KMS-11 (cell line): ENCODE results near the gene CHRNB4.

Source experiments
- H2AFZ ChIP-seq: fragments of 200-600 bp; sonication (generic); 2 replicates; pipeline ENCODE4 v1.6.1; 2016; ENCODE audit warnings: antibody characterized with exemption, mixed run types, low read depth
- H3K27ac ChIP-seq: fragments of 200-600 bp; sonication (generic); 2 replicates; pipeline ENCODE4 v1.6.1; 2016; ENCODE audit warnings: mild to moderate bottlenecking, mixed run types
- H3K27me3 ChIP-seq: fragments of 200-600 bp; sonication (generic); 2 replicates; pipeline ENCODE4 v1.6.1; 2017; ENCODE audit warnings: mild to moderate bottlenecking, low read depth, mixed run types, moderate library complexity; ENCODE audit not compliant: insufficient read depth
- H3K36me3 ChIP-seq: fragments of 200-600 bp; sonication (generic); 2 replicates; pipeline ENCODE4 v1.6.1; 2017; ENCODE audit warnings: mild to moderate bottlenecking, mixed run types; ENCODE audit not compliant: insufficient read depth
- H3K4me1 ChIP-seq: fragments of 200-600 bp; sonication (generic); 2 replicates; pipeline ENCODE4 v1.6.1; 2016; ENCODE audit warnings: mild to moderate bottlenecking, low read depth, mixed run types; ENCODE audit not compliant: poor library complexity, severe bottlenecking
- H3K4me2 ChIP-seq: fragments of 200-600 bp; sonication (generic); 2 replicates; pipeline ENCODE4 v1.7.0; 2016; ENCODE audit warnings: mild to moderate bottlenecking, mixed run types
- H3K4me3 ChIP-seq: fragments of 200-600 bp; sonication (generic); IDR thresholded peaks from 2 replicates; pipeline ENCODE4 v1.6.1; 2017; ENCODE audit warnings: low read depth, low read length, mixed read lengths; ENCODE audit not compliant: insufficient read depth
- H3K79me2 ChIP-seq: fragments of 200-600 bp; sonication (generic); 2 replicates; pipeline ENCODE4 v1.6.1; 2016; ENCODE audit warnings: low read depth, mixed run types; ENCODE audit not compliant: insufficient read depth
- H3K9ac ChIP-seq: fragments of 200-600 bp; sonication (generic); 2 replicates; pipeline ENCODE4 v1.6.1; 2016; ENCODE audit warnings: mild to moderate bottlenecking, mixed run types
- H4K20me1 ChIP-seq: fragments of 200-600 bp; sonication (generic); 2 replicates; pipeline ENCODE4 v1.6.1; 2016; ENCODE audit warnings: mild to moderate bottlenecking, mixed run types; ENCODE audit not compliant: insufficient read depth
- CTCF ChIP-seq: fragments of 200-600 bp; sonication (generic); conservative IDR thresholded peaks from 2 replicates; pipeline ENCODE4 v1.6.1; 2017; ENCODE audit warnings: low read depth, mild to moderate bottlenecking, antibody characterized with exemption, low read length, moderate library complexity, mixed read lengths

Gene CHRNB4

GRCh38 chr15:78627348-78627747 lies 13.7 kb downstream of the CHRNB4 start:
- H3K4me3 ChIP-seq: no peak overlapping the region
- no peaks in the 10 kb centered on the region for H3K79me2 ChIP-seq
- no peaks in the 10 kb centered on the region for H4K20me1 ChIP-seq
- no peak overlapping the region for H2AFZ ChIP-seq
- no peaks in the 10 kb centered on the region for H3K27me3 ChIP-seq
- no peaks in the 10 kb centered on the region for H3K4me1 ChIP-seq
- no peaks in the 10 kb centered on the region for H3K36me3 ChIP-seq
- no peak overlapping the region for H3K4me2 ChIP-seq
- no peak overlapping the region for H3K9ac ChIP-seq
- H3K27ac ChIP-seq: no peak overlapping the region
- TF ChIP-seq CTCF: no peak

GRCh38 chr15:78626381-78626995 lies 14.5 kb downstream of the CHRNB4 start:
- no peak overlapping the region for H3K4me3 ChIP-seq
- H3K27ac ChIP-seq: no peak overlapping the region
- H3K4me1 ChIP-seq: no peaks in the 10 kb centered on the region
- no peak overlapping the region for H3K4me2 ChIP-seq
- no peak for TF ChIP-seq CTCF
- H3K27me3 ChIP-seq: no peaks in the 10 kb centered on the region
- no peaks in the 10 kb centered on the region for H3K36me3 ChIP-seq
- no peak overlapping the region for H3K9ac ChIP-seq
- no peaks in the 10 kb centered on the region for H3K79me2 ChIP-seq
- H4K20me1 ChIP-seq: no peaks in the 10 kb centered on the region
- H2AFZ ChIP-seq: no peak overlapping the region

- TF ChIP-seq CTCF: no peak
- H3K27me3 ChIP-seq: no peaks in the 10 kb centered on the region
Observed at GRCh38 chr15:78625606-78626280, 15.3 kb downstream of the CHRNB4 start.

DNA sequence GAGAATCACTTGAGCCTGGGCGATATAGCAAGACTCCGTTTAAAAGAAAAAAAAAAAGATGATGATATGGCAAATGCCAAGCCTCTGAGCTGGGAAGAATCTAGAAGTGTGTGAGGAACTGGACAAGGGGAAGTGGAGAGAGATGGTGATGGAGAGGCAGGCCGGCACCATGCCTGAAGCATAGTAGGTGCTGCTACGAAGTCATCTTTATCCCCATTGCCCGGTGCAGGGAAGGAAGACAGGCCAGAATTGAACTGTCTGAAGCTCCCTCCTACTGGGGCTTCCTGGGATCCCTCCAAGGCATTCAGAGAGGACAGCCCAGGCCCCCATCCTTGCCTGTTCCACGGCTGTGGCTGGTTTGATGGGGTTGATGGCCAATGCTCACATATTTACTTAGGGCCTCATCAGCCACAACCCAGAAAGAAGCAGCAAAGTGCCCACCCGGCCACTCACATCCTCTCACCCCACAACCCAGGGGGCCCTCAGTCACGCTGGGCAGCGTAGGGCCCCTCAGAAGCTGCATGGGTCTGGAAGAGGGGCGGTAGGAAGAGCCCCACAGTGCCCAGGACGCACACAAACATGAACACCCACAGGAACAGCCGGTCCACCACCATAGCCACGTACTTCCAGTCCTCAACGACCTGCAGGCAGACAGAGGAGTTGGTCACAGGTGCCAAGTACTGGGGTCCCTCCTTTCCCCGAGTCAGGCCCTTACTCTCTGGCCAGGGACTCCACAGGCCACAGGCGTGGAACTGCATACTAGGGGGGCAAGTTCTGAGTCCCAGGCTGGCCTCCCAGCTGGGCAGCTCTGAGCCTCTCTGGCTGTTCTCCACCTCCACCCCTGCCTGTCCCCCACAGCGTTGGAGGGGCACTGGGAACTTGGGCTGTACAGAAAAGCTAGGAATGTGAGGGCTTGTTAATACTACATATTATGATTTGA lies 16.1 kb downstream of the CHRNB4 start:
- Histone ChIP-seq H3K9ac (no peak overlapping the region), H3K4me1 (no peaks in the 10 kb centered on the region), H2AFZ (no peak overlapping the region), H3K36me3 (no peaks in the 10 kb centered on the region), H4K20me1 (no peaks in the 10 kb centered on the region), H3K4me2 (no peak overlapping the region), H3K4me3 (no peak overlapping the region), H3K79me2 (no peaks in the 10 kb centered on the region), H3K27ac (no peak overlapping the region), H3K27me3 (no peaks in the 10 kb centered on the region)
- no peak for TF ChIP-seq CTCF

More at GRCh38 chr15:78625606-78626280, 15.3 kb downstream of the CHRNB4 start:
- H3K27ac ChIP-seq: no peak overlapping the region
- no peaks in the 10 kb centered on the region for H3K4me1 ChIP-seq
- no peak overlapping the region for H3K9ac ChIP-seq
- no peak overlapping the region; the same call in 1 of the 2 replicates for H2AFZ ChIP-seq
- H3K4me2 ChIP-seq: no peak overlapping the region
- H3K4me3 ChIP-seq: no peak overlapping the region
- no peaks in the 10 kb centered on the region for H3K79me2 ChIP-seq
- H4K20me1 ChIP-seq: no peaks in the 10 kb centered on the region
- no peaks in the 10 kb centered on the region for H3K36me3 ChIP-seq
